GM19468 (cell line): ENCODE data around the gene PTRH2.
A peak's percentile ranks its signal among the peaks of the same experiment; 100 is the strongest.
"Not testable (repeated sequence)": the region's sequence is repeated elsewhere in the genome, so short reads cannot be mapped to it uniquely, and the experiment has no call there.

Source experiments
- ATAC-seq: cut with Tn5 transposase; IDR thresholded peaks from one replicate; pipeline ENCODE4 v1.9.1; 2021; ENCODE audit warnings: mild to moderate bottlenecking, moderate library complexity, moderate number of reproducible peaks; ENCODE audit not compliant: unreplicated experiment; ENCODE audit errors: extremely low read depth

Gene PTRH2

DNA sequence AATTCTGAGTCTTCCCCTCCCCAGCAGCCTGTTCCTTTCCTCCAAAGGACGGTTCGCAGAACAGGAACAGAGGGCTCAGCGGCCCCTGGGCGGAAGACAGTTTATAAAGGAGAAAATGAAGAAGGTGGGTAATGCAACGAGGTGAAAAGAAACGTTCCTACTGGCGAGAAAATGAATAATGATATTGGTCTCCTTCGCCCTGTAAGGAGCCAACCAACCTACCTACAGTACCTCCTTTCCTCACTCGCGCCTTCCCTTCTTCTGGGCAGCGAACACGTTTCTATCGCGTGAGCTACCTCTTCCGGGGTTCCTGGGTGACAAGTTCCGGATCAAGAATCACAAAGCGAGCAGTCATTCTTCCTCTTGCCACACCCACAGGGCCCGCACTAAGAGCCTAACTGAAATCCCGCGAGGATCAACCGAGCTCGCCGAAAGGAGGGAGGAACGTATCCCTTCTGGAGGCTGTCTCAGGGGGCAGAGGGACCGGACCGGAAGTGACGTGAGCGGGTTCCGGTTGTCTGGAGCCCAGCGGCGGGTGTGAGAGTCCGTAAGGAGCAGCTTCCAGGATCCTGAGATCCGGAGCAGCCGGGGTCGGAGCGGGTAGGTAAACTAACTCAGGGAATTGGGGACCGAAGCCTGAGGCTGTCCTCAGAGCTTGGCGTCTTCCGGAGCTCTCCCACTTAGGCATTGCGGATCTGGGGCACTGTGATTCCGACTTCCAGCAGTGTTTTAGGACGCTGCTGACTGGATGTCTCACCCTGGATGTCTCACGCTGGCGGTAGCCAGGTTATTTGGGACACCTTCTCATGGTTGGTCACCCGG is at the start of gene PTRH2, which contains the start of gene VMP1:
Gene PTRH2 (minus strand): TSS at position 282 of the 822 bp plus-strand sequence. CDS start 9,452 bp downstream, outside the sequence.
Gene VMP1 (plus strand): TSS at position 506 of the 822 bp plus-strand sequence. CDS start 23,793 bp downstream, outside the sequence.
- peak; percentile 95 for ATAC-seq

DNA sequence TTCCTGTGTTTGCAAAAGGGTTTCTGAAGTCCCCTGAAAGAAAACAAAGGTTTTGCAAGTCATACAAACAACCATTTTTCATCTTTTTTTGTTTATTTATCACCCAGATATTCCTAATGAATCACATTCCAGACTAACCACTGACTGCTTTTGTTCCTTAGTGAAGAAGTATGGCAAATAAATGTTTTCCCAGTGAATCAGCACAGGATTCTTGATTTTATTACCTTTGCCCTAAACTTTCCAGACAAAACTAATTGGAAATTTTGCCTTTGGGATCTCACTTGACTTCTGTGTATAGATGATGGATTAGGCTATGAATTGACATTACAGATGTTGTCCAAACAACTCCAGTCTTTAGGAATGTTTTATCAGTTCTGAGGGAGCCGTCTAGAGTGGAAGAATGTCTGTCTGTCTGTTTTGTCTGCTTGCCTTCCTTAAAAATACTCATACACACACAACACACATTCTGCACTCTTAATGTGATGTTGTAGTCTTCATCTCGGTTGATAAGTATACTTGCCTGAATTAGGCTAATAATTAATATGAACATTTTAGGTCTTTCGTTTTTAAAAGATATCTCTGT is 49.1 kb upstream of the PTRH2 start:
- no peak for ATAC-seq

DNA sequence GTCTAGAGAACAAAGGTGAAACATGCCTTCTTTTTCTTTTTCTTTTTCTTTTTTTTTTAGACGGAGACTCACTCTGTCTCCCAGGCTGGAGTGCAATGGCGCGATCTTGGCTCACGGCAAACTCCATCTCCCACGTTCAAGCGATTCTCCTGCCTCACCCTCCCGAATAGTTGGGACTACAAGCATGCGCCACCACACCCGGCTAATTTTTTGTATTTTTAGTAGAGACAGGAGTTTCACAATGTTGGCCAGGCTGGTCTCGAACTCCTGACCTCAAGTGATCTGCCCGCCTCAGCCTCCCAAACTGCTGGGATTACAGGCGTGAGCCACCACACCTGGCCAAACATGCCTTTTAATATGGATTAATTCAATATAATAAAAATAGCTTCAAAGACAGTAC is 47.8 kb upstream of the PTRH2 start:
- ATAC-seq = not testable (repeated sequence)

DNA sequence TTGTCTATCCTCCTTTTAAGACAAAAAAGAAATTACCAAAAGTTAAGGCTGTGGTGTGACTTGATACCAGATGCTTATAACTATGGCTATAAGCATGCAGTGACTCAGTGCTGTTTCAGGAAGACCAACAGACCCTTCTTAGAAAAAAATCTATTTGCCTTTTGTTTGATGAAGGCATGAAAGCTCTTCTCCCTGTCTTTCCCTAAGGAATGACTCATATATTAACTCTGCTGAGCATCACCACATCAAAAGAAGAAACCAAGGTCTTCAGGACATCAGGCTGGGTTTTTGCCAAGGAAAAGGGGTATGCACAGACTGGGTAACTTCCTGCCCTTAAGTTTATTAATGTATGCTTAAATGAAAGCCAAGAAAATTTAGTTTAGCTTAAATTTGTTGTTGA is 47.3 kb upstream of the PTRH2 start:
- ATAC-seq = no peak

DNA sequence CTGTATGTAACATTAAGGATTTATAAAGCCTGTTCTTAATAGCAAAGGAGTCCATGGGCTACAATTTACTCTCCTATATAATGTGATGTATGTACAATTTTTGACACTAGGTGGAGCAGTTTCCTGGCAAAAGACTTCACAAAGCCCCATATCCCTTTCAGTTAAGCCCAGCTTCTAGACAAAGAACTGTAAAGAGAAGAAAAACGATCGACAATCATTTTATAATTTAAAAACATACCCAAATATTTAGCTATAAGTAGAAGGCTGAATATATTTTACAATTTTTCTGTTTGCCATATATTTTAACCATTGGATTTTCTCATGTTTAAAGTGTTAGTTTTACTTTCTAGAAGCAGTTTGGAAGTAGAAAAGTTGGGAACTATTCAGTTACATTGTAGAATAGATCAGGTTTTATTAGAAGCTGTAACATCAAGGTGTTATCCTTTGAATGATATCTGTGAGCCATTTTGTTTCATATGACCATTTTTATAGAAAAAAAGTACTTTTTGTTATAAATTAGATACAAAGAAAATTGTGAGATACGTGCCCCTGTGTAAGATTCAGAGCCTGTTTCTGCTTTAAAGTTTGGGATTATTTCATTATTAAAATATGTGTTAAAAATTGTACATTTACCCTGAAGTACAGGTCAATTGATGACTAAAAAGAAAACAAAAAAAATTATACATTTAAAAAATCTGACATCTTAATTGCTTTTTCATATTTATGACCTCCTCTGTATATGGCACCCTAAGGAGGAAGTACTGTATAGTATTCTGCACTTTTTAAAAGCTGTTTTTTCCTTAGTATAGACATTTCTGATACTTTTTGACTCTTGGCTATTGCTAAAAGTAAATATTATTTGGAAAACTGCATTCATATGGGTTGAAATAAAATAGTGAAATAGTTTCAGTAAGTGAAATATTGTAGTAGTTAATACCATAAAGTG is 46.6 kb upstream of the PTRH2 start:
- ATAC-seq = no peak

DNA sequence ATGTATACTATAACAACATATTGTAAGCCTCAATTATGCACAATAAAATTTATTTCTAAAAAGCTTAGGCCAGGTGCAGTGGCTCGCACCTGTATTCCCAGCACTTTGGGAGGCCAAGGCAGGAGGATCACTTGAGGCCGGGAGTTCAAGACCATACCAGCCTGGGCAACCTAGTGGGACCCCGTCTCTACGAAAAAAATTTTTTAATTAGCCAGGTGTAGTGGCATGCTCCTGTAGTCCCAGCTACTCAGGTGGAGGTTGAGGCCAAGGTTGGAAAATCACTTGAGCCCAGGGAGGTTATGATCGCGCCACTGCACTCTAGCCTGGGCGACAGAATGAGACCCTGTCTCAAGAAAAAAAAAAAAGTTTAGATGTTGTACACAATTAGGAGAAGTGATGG is 45.7 kb upstream of the PTRH2 start:
- no peak for ATAC-seq

DNA sequence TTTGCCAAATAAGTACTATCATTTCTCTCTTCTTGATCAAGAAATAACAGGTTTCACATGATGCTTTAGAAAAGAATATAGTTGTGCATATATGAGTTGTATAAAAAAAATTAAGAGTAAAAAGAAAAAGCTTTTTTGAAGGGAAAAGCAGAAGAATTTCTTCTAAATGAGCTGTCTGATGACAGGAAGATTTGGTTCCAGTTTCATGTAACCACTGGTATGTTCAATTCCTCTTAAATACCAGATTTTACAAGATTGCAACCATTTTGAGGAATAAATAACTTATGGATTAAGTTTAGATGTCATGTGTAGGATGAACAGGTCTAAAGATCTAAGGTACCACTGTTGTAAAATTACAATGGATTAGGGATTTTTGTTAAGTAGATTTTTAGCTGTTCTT is 45.2 kb upstream of the PTRH2 start:
- no peak for ATAC-seq

DNA sequence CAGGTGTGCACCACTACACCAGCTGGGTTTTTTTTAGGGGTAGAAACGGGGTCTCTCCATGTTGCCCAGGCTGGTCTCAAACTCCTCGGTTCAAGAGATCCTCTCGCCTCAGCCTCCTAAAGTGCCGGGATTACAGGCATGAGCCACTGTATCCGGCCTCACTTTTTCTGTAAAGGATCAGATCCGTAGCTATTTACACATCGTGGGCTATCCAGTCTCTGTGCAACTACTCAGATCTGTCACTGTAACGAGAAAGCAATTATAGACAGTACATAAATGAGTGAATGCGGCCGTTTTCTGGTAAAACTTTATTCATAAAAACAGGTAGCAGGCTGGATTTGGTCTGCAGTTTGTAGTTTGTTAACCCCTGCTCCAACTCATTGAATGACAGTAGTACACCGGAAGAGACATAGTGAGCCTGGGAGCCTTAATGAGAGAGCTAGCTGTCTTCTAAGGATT is 44.8 kb upstream of the PTRH2 start:
- ATAC-seq = no peak

DNA sequence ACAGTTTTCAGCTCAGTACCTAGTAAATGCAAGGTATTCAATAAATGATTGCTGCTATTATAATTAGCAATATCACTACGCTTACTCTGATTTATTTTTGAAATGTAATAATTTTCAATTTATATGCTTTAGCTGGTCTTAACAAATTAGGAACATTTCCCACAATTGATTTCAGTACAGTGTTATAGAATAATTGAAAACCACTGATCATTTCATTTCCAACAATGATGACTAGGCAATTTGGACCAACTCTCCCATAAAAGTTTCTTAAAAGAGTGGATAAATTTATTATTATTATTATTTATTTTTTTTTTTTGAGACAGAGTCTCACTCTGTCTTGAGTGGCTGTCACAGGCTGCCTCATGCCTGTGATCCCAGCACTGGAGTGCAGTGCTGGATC is 41.4 kb upstream of the PTRH2 start:
- ATAC-seq = no peak

DNA sequence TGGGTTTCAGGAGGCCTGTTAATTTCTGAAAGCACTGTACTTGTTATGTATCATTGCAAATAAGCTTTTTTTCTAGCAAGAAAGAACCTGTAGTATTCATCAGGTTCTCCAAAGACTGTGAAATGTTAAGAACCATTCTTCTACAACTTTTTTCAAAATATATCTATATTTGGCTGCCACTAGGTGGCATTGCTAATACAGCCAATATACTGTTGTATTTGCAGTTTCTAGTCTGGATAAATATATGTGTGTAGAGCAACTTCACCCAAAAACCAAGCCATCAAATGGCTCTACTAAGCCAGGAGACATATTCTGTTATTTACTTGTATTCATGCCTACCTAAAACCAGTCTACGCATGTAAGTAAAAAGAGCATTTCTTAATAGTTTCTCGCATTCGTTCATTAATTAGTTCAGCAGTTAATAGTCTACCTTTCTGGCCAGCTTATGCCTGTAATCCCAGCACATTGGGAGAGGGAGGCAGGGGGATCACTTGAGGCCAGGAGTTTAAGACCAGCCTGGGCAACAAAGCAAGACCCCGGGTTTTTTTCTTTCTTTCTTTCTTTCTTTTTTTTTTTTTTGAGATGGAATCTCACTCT is 39.7 kb upstream of the PTRH2 start:
- ATAC-seq = no peak

DNA sequence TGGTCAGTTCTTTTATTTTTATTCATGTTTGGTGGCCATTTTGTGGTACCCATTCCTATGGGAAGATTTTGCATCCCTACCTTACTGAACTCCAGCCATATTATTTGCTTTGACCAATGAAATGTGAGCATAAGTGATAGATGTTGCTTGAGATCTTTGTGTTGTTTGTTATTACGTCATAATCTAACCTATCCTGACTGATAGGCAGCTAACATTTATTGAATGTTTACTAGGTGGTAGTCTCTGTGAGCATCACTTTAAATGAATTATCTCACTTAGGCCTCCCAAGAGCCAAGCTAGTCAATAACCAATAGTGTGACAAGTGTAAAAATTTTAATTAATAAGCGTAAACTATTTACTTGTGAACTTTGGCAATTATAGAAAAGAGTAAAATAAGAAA is 37.8 kb upstream of the PTRH2 start:
- no peak for ATAC-seq

DNA sequence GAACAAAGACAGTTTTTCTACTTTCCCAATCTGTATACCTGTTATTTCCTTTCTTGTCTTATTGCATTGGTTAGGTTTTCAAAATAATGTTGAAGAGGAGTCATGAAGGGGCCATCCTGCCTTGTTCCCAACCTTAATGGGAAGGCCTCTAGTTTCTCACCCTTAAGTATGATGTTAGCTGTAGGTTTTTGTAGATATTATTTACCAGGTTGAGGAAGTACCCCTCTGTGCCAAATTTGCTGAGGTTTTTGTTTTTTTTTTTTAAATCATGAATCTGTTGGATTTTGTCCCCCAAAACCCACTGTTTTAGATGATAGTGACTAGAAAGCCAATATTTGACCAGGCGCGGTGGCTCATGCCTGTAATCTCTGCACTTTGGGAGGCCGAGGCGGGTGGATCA is 36.6 kb upstream of the PTRH2 start:
- no peak for ATAC-seq

DNA sequence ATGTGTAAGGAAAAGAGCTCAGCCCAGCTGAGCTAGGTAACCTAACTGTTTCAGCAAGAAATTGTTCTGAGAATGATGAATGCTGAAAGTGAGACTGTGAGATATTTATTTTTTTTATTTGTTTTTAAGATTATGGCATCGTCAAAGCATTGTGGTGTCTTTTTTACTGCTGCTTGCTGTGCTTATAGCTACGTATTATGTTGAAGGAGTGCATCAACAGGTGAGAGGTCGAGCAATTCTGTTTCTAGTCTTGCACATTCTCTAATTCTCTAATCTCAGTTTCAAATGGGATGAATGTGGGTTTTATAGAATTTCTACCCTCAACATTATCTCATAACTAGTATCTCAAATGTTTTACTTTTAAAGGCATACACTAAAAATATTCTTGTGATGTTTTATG is 30.1 kb upstream of the PTRH2 start:
- no peak for ATAC-seq

DNA sequence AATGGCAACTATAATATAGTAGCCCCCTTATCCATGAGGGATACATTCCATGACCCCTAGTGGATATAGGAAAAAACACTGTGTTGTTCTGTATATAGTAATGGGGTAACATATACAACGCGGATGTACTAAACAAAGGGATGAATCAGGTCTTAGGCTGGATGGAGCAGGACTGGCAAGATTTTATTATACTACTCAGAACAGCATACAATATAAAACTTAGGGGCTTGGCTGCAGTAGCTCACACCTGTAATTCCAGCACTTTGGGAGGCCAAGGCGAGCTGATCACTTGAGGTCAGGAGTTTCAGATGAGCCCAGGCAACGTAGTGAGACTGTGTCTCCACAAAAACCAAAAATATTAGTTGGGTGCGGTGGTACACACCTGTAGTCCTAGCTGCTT is 27.0 kb upstream of the PTRH2 start:
- no peak for ATAC-seq

DNA sequence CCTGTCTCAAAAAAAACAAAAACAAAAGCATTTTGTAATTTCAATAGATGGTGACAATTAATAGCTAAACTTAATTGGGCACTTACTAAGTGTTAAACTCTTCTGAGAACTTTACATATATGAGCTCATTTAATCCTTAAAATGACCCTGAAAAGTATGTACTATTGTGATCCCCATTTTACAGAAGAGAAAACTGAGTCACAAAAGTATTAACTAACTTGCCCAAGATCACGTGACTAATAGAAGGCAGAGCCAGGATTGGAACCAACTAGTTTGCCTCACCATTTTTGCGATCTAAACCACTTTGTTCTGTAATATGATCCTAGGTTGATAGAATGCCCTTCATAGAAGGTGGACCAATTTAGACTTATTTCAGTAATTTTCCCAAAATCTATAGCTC is 26.5 kb upstream of the PTRH2 start:
- ATAC-seq = no peak

DNA sequence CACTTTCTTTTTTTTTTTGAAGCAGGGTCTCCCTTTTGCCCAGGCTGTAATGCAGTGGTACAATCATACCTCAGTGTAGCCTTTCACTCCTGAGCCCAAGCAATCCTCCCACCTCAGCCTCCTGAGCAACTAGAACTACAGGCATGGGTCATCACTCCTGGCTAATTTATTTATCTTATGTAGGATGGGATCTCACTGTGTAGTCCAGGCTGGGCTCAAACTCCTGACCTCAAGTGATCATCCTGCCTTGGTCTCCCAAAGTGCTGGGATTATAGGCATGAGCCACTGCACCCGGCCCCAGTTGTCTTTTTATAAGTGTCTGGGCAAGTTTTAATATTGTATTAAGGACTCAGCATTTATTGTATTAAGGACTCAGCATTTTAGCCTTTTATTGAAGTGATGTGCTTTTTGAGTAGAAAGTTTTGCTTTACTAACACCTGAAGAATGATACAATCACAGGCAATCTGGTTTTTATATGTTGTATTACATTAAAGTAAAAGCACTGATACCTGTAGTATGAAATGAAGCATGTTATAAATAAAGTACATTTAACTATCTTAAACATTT is 23.1 kb upstream of the PTRH2 start:
- no peak for ATAC-seq

DNA sequence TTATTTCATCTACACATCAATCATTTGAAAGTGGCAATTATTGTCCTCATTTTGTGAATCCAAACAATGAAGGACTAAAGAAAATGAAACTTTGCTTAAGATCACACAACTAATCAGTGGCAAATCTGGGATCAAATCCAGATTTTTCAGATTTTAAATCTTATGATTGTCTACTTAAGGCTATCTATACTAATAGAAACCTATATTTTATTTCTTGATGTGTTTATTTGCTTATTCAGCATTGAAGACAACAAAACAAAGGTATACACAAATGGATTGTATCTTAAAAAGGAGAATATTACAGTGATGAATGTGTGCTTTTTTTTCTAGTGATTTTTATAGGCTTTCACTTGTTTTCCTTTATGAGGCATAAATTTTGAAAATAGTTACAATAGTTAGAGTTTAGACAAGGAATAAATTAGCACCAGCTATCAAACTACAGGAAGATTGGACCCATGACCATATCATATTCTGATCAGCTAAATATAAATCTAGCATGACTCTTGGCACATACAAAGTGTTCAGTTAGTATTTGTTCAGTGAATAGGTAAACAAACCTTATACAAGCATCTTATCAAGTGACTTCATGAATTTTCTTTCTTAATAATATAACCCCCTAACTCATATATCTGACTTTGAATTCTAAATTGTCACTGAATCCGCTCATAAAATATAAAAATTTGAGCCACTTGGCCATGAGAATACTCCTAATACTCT is 20.7 kb upstream of the PTRH2 start:
- ATAC-seq = no peak

DNA sequence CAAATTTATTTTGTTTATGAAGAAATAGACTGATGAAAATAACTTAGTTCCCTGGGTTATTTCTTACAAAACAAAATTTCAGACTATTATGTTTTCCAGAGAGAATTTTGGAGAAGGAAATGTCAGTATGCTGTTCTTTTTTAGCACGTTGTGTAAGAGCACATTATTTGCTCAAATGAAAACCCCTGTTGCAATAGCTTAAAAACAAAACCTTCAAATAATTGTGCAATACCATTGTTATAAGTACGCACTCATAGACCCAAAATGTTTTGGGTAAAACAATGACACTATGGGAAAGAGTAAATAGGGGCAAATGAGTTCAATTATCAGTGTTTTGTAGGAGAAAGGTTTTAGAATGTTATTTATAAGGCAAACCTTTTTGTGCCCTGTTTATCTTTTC is 18.5 kb upstream of the PTRH2 start:
- ATAC-seq = no peak

DNA sequence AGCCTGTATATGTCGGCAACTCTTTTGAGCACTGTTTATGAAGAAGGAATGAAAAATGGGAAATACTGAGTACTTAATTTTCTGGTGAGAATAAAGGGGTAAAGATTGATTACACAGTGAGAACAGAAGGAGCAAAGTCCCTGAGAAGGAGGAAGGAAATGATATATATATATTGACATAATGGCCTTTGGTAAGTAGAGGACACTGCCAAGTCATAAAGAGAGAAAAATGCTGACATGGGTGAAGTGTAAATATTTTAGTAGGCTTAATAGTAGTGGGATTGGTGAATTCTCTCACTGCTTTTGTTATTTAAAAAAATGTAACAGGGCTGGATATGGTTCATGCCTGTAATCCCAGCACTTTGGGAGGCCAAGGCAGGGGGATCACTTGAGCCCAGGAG is 16.4 kb upstream of the PTRH2 start:
- no peak for ATAC-seq
